GM19455 (cell line): Measurements from ENCODE around the gene CTNNA3.

Source experiments
- ATAC-seq: cut with Tn5 transposase; IDR thresholded peaks from one replicate; pipeline ENCODE4 v1.9.1; 2021; ENCODE audit not compliant: unreplicated experiment

Gene CTNNA3

DNA sequence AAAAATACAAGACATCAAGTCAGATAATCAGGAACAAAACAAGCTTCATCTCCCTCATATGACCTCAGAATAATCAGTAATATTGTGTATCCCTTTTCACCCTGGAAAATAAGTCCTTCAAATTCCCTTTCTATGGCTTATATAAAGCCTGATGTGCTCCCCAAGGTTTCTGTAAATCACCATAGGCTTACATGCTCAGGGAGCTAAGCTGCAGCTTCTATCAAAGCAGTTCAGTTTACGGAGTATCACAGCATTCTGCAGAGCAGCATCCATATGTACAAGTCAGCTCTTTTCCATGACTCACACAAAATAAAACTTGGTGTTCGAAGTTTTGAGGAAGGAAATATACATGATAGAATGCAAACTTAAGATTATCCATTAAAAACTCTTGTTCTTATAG, 544.5 kb downstream of the CTNNA3 start:
- ATAC-seq, result no peak

DNA sequence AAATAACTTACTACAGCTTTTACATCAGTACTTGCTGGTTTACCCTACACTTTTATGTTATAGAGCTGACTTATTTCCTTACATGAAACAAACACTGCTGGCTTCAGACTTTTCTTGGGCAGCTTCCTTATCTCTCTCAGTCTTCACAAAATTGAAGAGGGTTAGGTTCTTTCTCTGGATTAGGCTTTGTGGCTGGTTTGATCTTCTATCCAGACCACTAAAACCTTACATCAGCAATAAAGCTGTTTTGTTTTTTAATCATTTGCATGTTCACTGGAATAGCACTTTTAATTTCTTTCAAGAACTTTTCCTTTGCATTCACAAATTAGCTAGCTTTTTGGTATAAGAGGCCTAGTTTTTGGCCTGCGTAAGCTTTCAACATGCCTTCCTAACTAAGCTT, 551.5 kb downstream of the CTNNA3 start:
- ATAC-seq, result no peak

DNA sequence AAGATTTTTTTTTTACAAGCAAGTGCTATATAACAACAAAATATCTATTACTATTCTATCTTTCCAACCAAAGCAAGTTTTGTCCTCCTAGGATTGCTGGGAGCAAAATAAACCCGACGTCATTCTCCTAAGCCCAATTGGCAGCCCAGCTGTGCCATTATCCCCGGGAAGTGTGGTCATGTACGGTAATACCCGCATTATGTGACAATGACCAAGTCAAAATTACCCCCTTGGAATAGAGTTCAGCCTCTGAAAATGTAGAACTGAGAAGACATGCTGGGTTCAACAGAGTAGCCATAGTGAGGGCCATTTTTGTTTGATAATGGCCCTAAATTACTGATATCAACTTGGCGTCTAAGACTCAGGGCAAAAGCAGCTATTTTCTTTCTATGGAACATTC, 554.7 kb downstream of the CTNNA3 start:
- ATAC-seq, result no peak

DNA sequence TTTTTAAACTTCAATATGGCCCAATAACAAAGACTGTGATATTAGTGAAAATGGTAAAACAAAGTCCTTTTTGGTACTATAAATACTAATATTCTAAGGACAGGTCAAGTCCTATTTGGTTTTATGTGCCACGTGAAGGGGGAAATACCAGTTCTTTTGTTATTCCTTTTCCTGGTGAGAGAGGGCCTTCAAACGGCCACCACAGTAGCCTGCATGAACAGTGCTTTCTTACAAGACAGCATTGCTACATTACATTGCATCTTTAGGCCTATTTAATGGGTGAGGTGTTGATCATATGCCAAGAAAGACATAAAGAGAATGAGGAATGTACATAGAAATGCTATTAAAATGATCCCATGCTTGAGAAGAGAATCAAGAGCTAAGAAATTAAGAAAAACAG, 555.4 kb downstream of the CTNNA3 start:
- ATAC-seq, result no peak

DNA sequence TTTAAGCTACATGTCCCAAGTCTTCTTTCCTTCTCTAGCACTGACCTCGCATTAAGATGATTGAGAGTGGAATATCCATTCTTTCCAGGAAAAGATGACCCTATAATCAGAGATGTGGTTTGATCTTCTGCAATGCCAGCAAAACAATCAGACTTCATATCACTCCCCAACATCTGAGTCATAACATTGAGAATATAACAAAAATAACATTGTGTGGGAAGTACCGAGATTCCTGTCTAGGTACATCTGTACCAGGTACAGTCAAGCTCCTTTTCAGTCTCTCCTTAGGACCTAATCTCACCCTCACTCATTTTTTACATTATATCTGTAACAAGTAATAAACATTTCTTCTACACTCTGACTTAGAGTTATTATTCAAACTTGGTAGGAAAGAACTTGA, 568.6 kb downstream of the CTNNA3 start:
- no peak for ATAC-seq

DNA sequence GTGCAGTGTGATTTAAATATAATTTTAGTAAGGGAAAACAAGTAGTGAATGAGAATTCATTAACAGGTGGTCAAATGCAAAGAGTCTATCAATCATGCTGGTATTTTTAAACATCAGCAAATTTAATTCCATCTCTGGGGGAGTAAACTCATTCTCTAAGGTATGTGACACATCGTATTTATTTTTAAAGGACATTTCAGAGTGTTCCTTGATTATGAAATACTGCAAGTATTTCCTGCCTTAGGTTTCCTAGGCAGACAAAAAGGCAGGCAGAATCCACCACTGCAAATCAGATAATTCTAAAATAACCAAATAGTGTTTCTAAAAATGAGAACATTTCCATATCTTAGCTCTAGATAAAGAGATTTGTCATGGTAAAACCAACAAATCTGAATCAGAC, 576.3 kb downstream of the CTNNA3 start:
- no peak for ATAC-seq

DNA sequence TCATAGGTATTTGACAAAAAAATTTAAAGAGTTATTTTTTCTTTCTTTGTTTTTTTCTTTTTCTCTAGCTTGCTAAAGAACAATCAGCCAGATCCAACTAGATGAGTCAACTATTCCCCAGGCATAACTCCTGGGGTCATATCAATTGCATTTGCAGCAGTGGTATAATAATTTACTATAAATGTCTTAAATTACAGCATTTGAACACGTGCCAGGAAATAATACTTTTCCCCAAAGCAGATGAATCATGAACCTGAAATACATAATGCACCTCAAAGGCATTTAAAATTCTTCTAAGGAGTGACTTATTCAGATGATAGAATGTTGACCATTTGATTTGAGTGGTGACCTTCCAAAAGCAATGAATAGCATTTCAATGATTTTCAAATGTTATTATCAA, 580.0 kb downstream of the CTNNA3 start:
- ATAC-seq, result no peak

DNA sequence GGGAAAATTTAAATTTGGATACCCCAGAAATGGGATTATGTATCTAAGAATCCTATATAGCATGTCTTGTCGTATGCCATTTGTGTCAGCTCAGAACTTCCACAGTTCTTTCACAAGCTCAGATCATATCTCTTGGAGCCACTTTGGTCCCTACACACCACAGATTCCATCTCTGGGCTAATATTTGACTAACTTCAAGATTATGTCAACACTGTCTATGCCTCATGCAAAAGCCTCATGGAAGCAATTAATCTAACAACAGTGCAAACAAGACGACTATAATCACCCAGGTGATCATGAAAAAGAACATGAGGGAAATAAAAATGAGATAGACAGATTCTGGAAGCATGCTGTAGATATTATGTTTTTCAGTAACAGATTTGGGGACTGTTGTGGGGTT, 581.0 kb downstream of the CTNNA3 start:
- no peak for ATAC-seq

DNA sequence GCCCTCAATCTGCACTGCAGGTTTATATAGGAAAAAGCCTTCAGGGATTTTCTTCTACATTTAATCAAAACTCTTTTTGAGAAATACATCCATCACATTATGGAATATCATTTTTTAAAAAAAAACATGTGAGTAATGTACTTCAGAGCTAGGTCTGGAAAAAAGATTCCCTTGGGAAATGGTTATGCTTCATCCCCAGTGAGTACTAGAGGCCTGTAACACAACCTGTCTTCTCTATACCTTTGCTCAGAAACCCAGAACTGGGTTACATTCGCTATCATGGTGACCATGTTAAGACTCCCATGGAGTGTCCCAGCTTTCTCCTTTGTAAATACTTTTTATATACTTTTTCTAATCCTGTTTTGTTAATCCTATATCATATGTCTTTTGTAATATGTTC, 583.2 kb downstream of the CTNNA3 start:
- no peak for ATAC-seq

DNA sequence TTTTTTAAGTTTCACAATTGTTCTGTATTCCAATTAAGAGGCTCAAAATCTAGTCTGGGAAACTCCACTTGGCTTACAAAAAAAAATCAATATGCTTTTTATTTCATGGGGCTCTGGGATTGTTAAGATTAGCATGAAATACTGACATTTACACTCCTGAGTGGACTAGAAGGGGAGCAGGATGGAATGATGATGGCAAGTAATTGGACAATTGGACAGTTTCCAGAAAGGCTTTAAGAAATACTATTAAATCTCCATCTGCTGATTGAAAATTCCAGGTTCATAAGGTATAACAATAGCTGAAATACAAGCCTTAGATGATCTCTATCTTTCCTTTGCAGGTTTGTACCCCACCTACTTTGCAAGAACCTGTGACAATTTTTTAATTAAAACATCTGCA, 585.7 kb downstream of the CTNNA3 start:
- no peak for ATAC-seq

DNA sequence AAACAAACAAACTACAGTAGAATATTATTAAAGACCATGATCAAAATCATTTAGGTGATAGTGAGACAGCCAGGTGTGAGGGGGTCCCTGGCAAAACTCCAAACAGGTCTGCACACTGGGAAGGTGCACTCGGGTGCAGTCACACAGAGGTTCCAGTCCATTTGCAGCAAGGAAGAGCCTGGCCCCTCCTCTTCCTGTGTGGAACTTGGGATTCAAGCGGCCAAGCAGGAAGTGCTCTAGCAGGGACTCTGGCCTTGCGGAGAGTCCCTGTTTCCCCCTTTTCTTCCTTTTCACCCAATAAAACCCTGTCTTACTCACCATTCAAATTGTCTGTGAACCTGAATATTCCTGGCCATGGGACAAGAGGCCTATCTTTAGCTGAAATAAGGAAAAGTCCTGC, 588.3 kb downstream of the CTNNA3 start:
- no peak for ATAC-seq

DNA sequence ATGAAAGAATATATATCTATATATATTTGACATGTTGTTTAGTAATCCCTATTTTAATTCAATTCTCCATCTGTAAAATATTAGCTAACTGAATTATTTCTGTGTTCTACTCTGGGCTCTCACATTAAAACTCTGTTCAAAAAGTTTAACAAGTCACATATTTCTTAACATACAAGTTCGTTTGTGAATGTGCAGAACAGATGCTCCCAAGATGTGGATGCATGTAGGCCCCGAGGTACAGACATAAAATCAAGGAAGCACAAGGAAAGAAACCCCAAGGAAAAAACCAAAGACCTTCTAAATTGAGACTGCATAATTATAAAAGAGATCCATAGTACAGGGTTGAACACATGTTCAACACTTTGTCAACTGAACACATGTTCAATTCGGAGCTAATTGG, 595.0 kb downstream of the CTNNA3 start:
- ATAC-seq, result no peak

DNA sequence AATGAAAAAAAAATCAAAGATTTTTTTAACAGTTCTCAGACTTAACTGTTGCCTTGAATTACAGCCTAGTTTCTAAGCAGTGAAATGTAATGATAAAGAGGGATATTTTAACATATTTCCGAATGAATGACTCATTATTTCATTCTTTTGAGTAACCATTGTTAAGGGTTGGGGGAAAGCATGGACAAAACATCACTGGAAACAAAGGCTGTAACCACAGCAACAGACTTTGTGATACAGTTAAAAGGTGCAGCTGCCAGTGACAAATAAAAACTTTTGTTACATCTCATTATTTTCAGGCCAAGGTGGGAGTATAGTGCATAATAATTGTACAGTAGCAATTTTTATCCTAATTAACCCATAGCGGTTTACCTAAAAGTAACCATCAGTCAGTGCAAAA, 597.5 kb downstream of the CTNNA3 start:
- no peak for ATAC-seq

DNA sequence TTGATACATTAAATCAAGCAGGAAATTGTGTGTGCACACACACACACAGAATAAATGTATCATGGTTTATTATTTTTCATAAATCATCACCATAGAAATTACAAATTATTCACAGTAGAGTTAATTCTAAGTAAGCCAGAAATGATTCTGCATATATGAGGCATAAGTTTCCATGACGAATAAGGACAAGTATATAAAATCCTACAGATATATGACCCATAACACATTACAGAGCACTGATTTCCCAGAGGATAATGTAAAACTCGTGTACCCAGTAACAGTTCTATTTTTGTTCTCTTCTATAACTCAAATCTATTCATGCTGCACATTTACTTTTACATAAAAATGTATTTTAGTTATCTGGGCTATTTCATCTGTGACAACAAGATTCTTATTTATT, 600.5 kb downstream of the CTNNA3 start:
- ATAC-seq, result no peak

DNA sequence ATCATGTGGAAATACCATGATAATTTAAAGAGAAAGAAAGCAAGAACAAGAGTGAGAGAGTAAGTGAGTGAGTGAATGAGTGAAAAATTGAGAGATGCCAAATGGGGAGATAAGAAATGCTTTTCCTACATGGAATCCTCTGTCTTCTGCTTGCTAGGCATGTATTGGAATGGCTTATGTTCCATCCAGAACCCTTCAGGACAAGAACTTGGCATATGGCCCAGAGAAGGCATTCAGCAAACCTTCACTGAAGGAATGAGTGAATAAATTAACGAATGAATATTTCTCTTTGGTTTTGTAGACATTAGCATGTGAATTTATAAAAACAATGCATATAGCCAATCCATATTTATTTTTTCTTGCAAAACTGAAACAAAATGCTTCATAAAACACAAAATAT, 608.0 kb downstream of the CTNNA3 start:
- ATAC-seq, result no peak

DNA sequence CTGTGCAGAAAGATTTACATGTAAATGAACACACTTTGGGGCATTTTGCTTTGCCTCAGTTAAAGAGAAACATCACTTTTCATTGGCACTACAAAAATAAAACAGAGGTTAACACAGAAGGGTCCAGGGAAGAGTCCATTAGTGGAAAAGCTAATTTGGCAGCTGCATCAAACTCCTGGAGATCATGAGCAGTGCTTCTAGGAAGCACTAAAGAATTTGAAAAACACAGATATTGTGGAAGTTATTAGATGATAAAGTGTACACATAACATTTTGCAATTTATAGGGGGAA, 608.9 kb downstream of the CTNNA3 start:
- no peak for ATAC-seq

DNA sequence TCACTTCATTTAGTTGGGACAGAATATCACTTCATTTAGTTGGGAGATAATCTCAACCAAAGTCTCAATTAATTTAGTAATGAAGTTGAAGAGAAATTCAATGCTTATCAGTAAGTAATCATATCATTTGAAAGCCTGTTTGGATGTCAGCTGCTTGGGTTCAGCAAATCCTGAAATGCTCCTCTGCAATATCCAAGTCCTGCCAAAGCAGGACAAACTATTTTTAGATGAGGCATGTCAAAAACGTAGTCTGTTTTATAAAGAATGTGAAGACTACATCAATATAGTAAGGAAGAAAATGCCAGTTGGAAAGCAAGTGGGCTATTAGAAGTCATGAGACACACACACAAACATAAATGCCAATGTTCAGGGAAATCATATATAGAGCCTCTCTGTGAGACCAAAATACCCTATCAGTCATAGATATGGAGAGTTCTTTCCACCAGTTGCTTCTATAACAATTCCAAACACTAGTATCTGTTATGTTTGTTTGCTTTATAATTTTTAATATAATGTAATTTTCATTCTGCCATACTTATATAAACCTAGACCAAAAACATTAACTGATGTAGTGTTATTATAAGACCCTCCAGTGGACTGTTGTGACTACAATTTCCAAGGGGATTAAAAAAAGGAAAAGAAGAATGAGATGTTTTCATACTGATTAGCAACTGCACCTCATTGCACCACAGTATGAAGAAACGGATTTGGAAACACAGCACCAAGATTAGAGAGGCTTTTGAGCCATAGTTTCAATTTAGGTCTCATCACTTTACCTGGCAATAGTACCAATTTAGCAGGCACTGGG, 609.5 kb downstream of the CTNNA3 start:
- ATAC-seq, result no peak

DNA sequence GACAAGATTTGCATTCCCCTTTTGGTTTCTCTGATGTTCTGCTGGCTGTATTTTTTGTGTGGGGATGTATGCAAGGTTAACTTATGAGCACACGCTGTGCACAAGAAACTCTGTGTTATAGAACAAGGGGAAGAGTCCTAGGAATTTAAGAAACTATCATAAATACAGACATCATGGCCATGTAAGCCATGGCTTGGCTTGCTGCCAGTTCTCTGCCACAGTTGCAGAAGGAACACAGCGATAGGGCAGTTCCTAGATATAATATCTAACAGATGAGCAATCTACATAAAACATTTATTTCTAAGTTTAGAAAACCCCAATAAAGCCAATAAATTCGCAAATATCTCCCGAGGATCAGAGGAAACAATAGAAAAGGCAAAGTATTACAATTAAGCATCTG, 616.9 kb downstream of the CTNNA3 start:
- no peak for ATAC-seq

DNA sequence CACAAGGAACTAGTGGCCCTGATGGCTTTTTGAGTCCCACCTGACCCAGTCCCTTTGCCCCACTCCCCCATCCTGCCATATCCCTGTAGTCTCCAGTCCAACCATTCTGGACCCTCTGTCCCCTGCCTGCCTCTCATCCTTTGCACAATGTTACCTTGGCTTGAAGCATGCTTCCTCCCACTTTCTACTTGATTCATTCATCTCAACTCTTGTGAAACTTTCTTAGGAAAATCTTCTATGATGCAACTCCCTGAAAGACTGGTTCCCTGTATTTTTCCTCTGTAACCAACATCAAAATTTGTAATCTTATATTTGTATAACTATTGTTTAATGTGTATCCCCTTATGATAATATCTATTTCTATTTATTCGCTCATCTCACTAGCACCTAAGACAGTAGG, 618.6 kb downstream of the CTNNA3 start:
- no peak for ATAC-seq

DNA sequence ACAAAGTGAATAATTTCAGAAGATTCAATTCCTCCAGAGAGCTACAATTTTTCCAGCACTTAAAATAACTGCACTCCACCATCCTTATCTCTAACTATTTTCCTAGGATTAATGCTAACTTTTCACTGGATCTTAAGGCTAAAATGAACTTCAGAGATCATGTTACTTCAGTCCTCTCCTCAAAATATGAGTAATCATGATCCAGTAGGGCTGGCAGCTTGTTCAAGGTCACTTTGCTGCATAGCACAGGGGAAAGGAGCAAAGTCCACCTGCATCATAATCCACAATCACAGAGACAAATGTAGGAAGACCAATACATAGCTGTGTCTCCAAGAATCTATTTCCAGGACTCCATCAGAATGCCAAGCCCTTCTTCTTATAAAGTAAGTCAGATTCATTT, 619.9 kb downstream of the CTNNA3 start:
- no peak for ATAC-seq

DNA sequence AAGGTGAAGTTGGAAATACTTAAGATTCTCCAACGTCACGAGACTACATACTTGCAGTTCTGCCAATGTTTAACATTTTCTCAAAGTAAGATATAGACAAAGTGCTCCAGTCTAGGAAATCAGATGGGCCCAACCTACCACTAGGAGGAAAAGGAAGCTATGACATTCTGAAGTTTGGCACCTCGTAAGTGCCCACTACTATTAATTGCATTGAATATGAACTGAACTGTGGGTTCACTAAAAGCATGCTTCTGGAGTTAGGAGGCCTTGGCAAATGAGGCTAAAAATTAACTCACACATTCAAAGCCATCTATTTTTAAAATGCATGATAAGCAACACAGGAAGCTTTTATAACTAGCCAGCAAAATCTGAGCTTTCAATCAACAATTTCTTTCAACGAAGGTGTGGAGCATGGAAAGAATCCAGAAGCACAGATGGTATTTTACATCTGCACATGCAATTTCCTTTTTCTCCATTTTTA, 620.5 kb downstream of the CTNNA3 start:
- ATAC-seq, result no peak

DNA sequence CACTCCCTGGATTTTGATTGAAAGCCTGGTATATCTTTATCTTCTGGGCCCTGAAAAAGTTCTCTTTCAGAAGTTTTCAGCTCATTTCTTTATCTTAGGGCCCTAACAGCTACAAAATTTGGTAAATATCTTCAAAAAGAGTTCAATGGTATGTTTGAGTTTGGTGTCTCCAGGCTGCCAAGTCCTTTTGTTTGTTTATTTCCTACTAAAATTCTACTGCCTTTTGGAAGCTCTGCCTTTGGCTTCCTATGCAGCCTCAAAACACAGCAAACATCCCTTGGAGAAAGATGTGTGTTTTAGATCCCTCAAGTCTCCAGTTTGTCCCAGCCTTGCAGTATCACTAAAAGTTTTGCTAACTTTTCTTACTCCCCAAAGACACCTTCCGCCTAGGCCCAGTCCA, 623.3 kb downstream of the CTNNA3 start:
- no peak for ATAC-seq

DNA sequence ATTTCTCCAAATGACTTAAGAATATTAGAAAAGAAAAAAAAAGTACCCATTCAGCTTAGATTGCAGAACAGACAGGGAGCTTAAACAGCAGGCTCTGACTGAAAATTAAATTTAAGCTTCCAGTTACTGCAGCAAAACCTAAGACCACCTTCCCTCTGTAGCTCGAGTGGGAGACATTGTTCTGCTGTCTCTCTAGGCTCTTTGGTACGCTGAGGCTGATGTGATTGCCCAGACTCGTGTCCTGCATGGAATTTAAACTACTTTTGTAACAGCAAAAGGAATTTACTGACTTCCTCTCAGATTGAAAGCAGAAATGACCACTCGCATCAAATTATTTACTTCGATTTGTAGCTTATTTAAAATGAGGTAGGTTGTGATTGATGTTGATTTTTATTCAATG, 645.6 kb downstream of the CTNNA3 start:
- ATAC-seq, result no peak
